Uterus (tissue), 4 donors: ENCODE data around the gene EOMES. TPM values are rescaled to one million over a fixed set of nuclear protein-coding genes. Genes with fewer than 3 reads are reported as not detected.
A peak's percentile ranks its signal among the peaks of the same experiment; 100 is the strongest.

ENCODE experiments used
- DNase-seq, 2 donors: peaks; one replicate each; pipeline ENCODE4 v3.0.0-alpha.2; 2019 to 2020
- H3K27ac ChIP-seq, 2 donors: fragments of 200-600 bp; sonication (generic); 1 replicate in 1 of 2; 2 replicates in 1 of 2; pipeline ENCODE4 v1.5.1; 2016 to 2018
- H3K27me3 ChIP-seq, 2 donors: fragments of 200-600 bp; sonication (generic); one replicate each; pipeline ENCODE4 v1.5.1; 2018 to 2019; ENCODE audit warnings: control low read depth in 1 of 2
- H3K36me3 ChIP-seq, 2 donors: fragments of 200-600 bp; sonication (generic); one replicate each; pipeline ENCODE4 v1.5.1; 2019; ENCODE audit warnings: control low read depth in 1 of 2
- H3K4me1 ChIP-seq, 2 donors: fragments of 200-600 bp; sonication (generic); one replicate each; pipeline ENCODE4 v1.5.1; 2018 to 2019; ENCODE audit warnings: control low read depth in 1 of 2
- H3K4me3 ChIP-seq, 2 donors: fragments of 200-600 bp; sonication (generic); 1 replicate in 1 of 2; 2 replicates in 1 of 2; pipeline ENCODE4 v1.5.1; 2018 to 2019; ENCODE audit warnings: mild to moderate bottlenecking in 1 of 2
- H3K9me3 ChIP-seq, 2 donors: fragments of 200-600 bp; sonication (generic); one replicate each; pipeline ENCODE4 v1.5.1; 2019; ENCODE audit warnings: control low read depth in 1 of 2
- POLR2A ChIP-seq, 2 donors: fragments of 450-650 bp; IDR thresholded peaks; one replicate each; pipeline ENCODE4 v1.6.1; 2016; ENCODE audit warnings: antibody characterized with exemption in 2 of 2, mild to moderate bottlenecking in 1 of 2, moderate library complexity in 1 of 2
- intact Hi-C: fragments of 100-400 bp; cut with DNase I; formaldehyde crosslinking; loops from one replicate; pipeline ENCODE4 v1.15.1; 2023; ENCODE audit warnings: low total_unique reads
- total RNA-seq, 4 donors: library from RNA; depleted of rRNA in 3 of 4; stranded (reverse); fragments of >200 nt in 3 of 4; gene quantifications; one replicate each; pipeline versions ENCODE4 v1.1.0 to v1.2.4, GENCODE V29; 2014 to 2023
- TF ChIP-seq, protein P1 (sequence below), 4 experiments: fragments of 200-600 bp in 2 of 4; fragments of 450-650 bp in 2 of 4; sonication (generic) in 2 of 4; IDR thresholded peaks; one replicate each; pipeline ENCODE4 v1.5.1; 2016 to 2019; ENCODE audit warnings: antibody characterized with exemption in 4 of 4, mild to moderate bottlenecking in 2 of 4, moderate library complexity in 1 of 4
- donor health status: DM: yes; HTN: yes; CAD: no.

Gene EOMES
- total RNA-seq, 4 donors from 2014 or later, result 0.62 to 0.82 TPM; not detected in 2

DNA sequence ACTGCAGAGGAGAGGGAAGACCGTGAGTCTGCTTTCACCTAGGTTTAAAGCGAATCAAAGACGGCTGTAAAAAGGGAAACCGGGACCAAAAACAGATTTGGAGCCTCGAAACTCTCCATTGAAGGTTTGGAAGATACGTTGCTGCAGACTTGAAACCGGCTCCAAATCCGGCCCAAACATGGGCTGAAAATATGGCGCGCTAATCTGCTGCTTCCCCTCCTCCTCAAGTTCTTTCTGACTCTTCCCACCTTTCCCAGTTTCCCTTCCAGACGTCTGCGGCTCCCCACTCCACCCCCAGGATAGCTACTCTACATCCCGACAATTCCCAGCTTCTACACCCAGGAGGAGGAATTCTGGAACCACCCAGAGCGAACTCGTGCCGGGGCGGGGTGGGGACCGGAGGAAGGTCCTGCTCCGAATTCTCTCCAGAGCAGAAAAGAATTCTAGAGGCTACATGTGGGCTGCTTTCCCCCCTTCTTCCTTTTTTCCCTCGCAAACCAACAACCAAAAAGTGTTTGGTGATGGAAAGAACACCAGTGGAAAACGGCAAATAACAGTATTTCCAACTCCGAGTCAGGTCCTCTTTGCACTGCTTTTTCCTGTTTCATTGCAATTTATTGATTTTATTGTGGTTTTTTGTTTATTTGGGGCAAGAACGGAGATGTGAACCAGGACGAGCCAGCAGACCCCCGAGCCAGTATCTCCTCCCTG is 8.5 kb downstream of the EOMES start:
- Histone ChIP-seq H3K9me3 (no peaks in the 10 kb centered on the region), H3K27me3 (peaks cover 4 to 15% of the 10 kb centered on the region in 2 donors), H3K4me1 (no peaks in the 10 kb centered on the region), H3K36me3 (no peaks in the 10 kb centered on the region), H3K4me3 (peak overlapping the region; percentile 34 to 40), H3K27ac (no peak overlapping the region)
- TF ChIP-seq, protein P1, sequence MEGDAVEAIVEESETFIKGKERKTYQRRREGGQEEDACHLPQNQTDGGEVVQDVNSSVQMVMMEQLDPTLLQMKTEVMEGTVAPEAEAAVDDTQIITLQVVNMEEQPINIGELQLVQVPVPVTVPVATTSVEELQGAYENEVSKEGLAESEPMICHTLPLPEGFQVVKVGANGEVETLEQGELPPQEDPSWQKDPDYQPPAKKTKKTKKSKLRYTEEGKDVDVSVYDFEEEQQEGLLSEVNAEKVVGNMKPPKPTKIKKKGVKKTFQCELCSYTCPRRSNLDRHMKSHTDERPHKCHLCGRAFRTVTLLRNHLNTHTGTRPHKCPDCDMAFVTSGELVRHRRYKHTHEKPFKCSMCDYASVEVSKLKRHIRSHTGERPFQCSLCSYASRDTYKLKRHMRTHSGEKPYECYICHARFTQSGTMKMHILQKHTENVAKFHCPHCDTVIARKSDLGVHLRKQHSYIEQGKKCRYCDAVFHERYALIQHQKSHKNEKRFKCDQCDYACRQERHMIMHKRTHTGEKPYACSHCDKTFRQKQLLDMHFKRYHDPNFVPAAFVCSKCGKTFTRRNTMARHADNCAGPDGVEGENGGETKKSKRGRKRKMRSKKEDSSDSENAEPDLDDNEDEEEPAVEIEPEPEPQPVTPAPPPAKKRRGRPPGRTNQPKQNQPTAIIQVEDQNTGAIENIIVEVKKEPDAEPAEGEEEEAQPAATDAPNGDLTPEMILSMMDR (IDR thresholded peaks at IDR 0.05), result no peak
- TF ChIP-seq POLR2A (IDR thresholded peaks at IDR 0.05), result no peak
- no peak for DNase-seq
- intact Hi-C loops, result no loop called here

DNA sequence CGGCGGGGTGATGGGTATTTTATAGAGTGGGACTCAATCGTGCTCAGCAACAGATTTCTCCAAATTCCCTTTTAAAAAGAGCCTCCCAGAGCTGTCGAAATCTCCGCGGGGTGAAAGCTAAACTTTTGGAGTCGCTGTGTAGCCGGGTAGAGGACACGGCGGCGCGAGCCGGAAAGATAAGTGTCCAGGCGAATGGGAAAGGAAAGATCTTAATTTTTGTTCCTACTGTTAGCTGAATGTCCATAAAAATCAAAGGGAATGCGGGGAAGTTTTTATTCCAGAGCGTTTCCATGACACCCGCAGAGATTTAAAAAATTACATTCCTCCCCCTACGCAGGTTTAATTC is 9.1 kb downstream of the EOMES start:
- H3K27ac ChIP-seq, result peak overlapping the region in 1 of 2 donors; percentile 4
- DNase-seq, result no peak

DNA sequence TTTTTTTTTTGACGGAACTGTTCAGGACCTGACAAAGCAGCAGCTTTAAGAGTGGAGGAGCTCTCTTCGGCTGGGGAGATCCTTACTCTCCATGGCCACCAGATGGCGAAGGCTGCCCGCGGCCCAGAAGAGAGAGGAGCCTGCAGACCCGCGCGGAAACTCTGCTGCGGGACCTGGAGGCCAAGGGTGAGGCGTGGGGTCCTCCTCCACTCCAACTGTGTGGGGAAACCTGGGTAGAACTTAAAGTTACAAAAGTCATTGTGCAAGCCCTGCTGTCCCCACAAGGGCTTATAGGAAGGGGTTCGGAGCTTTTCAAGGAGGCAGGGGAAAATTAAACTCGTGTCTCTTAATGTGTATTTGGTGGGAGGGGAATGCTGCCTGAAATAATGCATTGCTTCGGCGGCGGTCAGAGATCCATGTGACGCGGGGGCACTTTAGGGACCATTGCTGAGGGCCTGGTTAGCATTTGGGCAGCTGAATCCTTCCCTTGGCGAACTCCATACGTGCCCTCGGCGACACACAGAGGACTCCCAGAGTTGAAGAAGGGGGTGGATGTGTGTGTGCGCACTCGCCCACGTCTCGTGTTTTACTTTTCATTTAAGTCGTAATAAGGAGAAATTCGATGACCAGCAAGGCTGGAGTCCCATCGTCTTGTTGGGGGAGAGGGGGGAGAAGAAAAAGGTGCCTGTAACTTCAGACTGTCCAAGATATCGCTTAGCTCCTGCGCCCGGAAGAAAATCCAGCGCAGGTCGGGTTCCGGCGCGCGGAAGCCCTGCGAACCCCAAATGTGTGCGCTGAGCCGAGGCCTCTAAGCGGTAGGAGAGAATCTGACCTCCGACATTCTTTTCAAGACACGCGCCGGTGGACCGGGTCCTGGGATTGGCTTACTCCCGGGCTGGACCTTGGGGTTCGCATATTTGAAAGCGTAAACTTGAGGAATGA is 9.7 kb downstream of the EOMES start:
- Histone ChIP-seq H3K4me3 (peak overlapping the region; percentile 34 to 40), H3K36me3 (no peaks in the 10 kb centered on the region), H3K27me3 (peaks cover 4 to 15% of the 10 kb centered on the region in 2 donors), H3K9me3 (no peaks in the 10 kb centered on the region), H3K4me1 (no peaks in the 10 kb centered on the region), H3K27ac (peak overlapping the region in 1 of 2 donors; percentile 4)
- DNase-seq, result peak; percentile 52 to 67
- intact Hi-C loops, result no loop called here
- TF ChIP-seq, protein P1 (IDR thresholded peaks at IDR 0.05), result peak; percentile 55 to 71 (median 69)
- no peak for TF ChIP-seq POLR2A (IDR thresholded peaks at IDR 0.05)

More for the DNA sequence above, 9.1 kb downstream of the EOMES start:
- intact Hi-C loops, result no loop called here
- TF ChIP-seq, protein P1 (IDR thresholded peaks at IDR 0.05), result no peak
- no peak for TF ChIP-seq POLR2A (IDR thresholded peaks at IDR 0.05)
- peaks cover 4 to 15% of the 10 kb centered on the region in 2 donors for H3K27me3 ChIP-seq
- peak overlapping the region; percentile 34 to 40 for H3K4me3 ChIP-seq
- H3K9me3 ChIP-seq, result no peaks in the 10 kb centered on the region
- no peaks in the 10 kb centered on the region for H3K36me3 ChIP-seq
- no peaks in the 10 kb centered on the region for H3K4me1 ChIP-seq

DNA sequence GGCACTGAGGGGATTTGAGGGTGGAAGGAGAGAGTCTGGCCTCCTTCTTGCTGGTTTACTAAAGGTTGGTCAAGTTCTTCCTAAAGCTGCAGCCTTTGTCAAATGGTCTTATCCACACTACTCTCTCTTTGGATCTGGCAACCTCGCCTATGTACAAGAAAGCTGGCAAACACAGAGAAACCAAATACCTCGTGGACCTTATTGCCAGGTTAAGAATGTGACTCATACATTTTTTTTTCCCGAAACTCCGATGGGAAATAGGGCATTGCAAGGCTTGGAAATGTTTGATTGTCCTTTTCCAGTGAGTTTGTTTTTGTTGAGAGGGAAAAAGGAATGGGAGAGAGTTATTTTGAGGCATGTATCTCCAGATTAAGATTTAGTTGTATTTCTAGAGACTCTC is 13.9 kb downstream of the EOMES start:
- Histone ChIP-seq H3K4me3 (no peak overlapping the region), H3K27me3 (no peaks in the 10 kb centered on the region), H3K4me1 (no peaks in the 10 kb centered on the region), H3K27ac (no peak overlapping the region), H3K36me3 (no peaks in the 10 kb centered on the region), H3K9me3 (no peaks in the 10 kb centered on the region)
- DNase-seq, result no peak
- intact Hi-C loops, result no loop called here
- no peak for TF ChIP-seq POLR2A (IDR thresholded peaks at IDR 0.05)
- TF ChIP-seq, protein P1 (IDR thresholded peaks at IDR 0.05), result no peak

DNA sequence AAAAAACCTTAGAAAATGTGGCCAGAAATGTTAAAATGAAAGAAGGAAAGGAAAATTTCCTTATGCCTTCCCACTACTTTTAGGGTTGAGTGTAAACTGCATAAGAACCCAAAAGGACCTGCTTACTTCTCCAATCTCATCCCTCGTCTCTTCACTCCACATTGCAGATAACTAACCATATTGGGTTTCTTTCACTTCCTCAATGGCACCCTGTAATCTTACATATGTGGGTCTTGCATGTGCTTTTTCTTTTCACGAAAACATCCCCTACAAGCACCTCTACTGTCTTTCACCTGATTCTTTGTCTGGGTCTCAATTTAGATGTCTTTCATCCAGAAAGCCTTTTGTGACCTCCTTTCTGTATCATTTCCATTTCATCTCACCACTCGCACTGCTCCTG is 23.1 kb downstream of the EOMES start:
- H3K4me3 ChIP-seq, result no peak overlapping the region
- no peaks in the 10 kb centered on the region for H3K9me3 ChIP-seq
- intact Hi-C loops, result no loop called here
- H3K4me1 ChIP-seq, result no peaks in the 10 kb centered on the region
- H3K27ac ChIP-seq, result no peak overlapping the region
- H3K27me3 ChIP-seq, result no peaks in the 10 kb centered on the region
- no peak for TF ChIP-seq POLR2A (IDR thresholded peaks at IDR 0.05)
- TF ChIP-seq, protein P1 (IDR thresholded peaks at IDR 0.05), result no peak
- H3K36me3 ChIP-seq, result no peaks in the 10 kb centered on the region
- DNase-seq, result no peak
